ENCODE measurements around the gene TRMT2A. TPM values are rescaled to one million over a fixed set of nuclear protein-coding genes. Genes with fewer than 3 reads are reported as not detected.

TRMT2A gene
- total and polyA plus RNA-seq, 2 of the 8 experiments (the other 6 are each of a cell fraction or from before 2014, with no cell fraction given): 44.9 to 50.3 TPM

GRCh38 chr22:20130731-20131596 is 13.9 kb upstream of the TRMT2A start (continued):
- TF ChIP-seq FOSL1 (IDR thresholded peaks at IDR 0.05; ENCODE audit: insufficient read depth, low read depth, low read length) (no peak), USF2 (IDR thresholded peaks at IDR 0.05; ENCODE audit: low read length) (no peak), TBP (IDR thresholded peaks at IDR 0.05; ENCODE audit: low read depth, low read length) (peak; percentile 39; the same call in 1 of the 2 replicates), CBX8 (IDR thresholded peaks at IDR 0.05; ENCODE audit: borderline replicate concordance, low read depth, low read length) (no peak), JUN (IDR thresholded peaks at IDR 0.05; ENCODE audit: low read depth, low read length) (no peak), CTBP2 (IDR thresholded peaks at IDR 0.05; ENCODE audit: borderline replicate concordance, insufficient read depth, insufficient read length, low read length) (no peak), SIN3A (conservative IDR thresholded peaks at IDR 0.05 in 1 of 2, IDR thresholded peaks at IDR 0.05 in 1 of 2; ENCODE audit: low read depth in 1 of 2, low read length in 2 of 2) (peak in 1 of 2 experiments; percentile 31; a peak in 1 of 4 replicates), JUND (IDR thresholded peaks at IDR 0.05; ENCODE audit: low read length) (no peak)
